ENCODE results near the gene ATP4A.

Gene ATP4A

DNA sequence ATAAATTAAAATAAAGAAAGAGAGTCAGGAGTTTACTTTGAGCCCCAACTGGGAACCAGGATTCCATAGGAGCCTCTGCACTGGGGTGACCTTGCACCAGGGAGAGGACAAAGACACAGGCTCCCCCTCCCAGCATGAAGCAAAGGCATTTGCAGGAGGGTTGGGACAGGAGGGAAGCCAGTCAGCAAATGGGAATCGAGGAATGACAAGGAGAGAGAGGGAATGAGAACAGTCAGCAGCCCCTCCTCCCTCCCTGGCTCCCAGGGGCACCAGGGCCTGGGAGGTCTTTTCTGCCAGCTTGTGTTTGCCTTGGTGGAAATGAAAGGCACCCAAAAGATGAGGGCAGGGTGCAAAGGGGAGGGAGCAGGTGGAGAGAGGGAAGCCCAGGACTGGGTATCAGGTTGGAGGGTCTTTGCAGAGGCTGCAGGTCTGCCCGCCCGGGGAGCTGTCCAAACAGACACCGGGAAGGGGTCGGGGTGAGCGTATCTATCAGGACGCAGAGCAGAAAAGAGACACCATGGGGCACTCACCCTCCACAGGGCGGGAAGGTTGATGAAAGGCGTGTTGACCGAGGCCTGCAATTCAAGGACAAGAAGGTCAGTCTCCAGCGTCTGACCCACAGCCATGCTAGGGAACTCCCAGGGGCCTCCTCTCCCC, 39.1 kb downstream of the ATP4A start:
- DNase-seq = no peak

DNA sequence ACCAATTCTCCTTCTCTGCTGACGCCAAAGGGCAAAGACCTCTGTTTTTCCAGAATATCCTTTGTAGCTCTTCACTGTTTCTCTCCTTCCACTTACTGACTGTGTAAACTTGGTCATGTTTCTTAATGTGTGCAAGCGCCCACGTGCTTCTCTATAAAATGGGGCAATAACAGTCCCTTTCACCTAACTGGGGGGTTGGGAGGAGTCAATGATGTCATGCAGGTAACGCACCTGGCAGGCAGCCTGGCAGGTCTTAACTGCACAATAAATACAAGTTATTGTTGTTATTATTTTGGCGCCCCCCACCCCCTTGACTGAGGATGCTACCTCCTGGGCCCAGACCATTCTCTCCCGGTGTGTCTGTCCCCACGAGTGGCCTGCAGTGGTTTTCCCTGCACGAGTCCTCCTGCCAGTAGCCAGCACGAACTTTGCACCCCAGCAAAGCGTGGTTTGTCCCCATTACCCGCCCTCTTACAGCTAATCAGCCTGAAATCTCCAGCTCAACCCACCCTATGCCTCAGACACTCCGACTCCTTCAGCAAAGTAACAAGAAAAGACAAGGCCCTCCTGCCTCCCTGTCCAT, 40.6 kb downstream of the ATP4A start:
- no peak for DNase-seq

DNA sequence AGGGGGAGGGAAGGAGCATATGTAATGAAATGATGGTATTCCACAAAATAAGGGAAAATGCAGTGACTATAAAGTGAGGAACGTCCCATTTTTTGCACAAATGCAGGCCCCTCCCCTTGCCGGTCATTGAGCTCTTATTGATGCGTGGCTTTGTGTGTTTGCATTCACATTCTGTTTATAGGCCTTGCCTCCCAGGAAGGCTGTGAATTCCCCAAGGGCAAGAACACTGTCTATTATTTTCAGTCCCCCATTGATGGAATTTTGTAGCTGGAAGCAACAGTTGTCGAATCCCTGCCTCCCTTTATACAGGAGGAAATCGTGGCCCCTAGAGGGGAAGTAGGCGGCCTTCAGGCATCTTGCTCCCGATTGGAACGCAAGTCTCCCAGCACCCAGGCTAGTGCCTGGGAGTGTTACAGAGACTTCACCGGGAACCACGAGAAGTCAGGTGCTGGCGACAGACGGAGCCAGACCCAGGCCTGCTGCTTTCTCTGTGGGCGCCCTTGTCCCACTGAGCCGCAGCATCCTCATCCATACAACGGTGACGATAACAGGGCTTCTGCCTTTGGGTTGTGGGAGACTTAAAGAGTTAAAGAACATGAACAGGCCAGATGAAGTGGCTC, 42.2 kb downstream of the ATP4A start:
- no peak for DNase-seq

DNA sequence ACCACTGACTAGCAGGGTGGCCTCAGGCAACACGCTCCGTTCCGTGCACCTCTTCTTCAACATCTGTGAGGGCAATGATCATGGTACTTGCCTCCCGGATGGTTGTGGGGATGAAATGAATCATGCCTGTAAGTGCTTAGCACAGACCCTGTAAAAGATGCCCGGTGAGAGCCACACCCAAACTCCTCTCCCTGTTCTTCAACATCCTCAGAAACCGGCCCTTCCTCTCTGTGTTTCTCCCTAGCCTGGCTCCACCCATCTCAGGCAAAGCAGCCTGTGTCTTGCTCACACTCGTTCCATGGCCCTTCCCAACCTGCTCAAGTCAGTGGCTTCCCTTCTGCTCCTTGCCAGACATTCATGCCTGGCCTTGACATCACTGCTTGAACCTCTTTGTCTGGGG, 44.2 kb downstream of the ATP4A start:
- DNase-seq = peak; percentile 32

DNA sequence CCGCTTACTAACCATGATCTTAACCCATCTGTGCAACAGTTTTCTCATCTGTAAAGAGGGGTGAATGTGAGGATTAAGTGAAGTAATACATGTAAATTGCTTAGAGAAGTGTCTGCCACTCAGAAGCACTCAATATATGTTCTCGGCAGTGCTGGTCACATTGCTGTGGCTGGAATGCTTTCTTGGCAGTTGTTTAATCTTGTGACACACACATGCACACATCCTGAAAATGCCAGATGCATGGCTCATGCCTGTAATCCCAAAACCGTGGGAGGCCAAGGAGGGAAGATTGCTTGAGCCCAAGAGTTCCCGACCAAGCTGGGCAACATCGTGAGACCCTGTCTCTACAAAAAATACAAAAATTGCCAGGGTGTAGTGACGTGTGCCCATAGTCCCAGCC, 45.1 kb downstream of the ATP4A start:
- peak; percentile 97 for DNase-seq

- no peak for DNase-seq
Observed at GRCh38 chr19:35517342-35517741, 46.1 kb downstream of the ATP4A start.

- DNase-seq = no peak
Observed at GRCh38 chr19:35516310-35516709, 47.1 kb downstream of the ATP4A start.

DNA sequence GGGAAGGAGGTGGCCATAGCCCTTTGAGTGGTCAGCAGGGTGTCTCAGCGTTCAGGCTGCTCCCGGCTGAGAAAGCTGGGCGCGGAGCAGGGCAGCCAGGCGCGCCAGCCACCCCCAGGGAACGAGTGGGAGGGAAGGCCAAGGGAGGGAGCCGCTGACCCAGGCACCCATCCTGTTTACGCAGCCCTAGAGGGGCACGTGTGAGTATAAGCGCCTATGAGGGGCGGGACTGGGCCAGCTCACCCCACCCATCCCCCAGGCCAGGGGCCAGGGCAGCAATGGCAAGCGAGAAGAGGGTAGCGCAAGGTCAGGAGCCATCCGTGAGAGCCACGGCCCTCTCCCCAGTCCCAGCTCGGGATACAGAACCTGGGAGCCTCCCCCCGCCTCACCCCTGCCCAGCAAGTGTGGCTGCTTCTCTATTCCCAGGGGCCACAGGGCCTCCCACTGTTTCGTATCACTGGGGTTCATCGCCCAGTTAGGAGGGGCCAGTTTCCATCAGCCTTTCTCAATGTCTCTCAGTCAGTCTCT, 49.1 kb downstream of the ATP4A start:
- DNase-seq = peak; percentile 8

GRCh38 chr19:35513628-35514281, 49.7 kb downstream of the ATP4A start, which contains the start of gene DMKN:
TSS of gene DMKN (minus strand) at chr19:35513649. CDS start at chr19:35513475, 174 bp downstream.
- DNase-seq = peak; percentile 40

DNA sequence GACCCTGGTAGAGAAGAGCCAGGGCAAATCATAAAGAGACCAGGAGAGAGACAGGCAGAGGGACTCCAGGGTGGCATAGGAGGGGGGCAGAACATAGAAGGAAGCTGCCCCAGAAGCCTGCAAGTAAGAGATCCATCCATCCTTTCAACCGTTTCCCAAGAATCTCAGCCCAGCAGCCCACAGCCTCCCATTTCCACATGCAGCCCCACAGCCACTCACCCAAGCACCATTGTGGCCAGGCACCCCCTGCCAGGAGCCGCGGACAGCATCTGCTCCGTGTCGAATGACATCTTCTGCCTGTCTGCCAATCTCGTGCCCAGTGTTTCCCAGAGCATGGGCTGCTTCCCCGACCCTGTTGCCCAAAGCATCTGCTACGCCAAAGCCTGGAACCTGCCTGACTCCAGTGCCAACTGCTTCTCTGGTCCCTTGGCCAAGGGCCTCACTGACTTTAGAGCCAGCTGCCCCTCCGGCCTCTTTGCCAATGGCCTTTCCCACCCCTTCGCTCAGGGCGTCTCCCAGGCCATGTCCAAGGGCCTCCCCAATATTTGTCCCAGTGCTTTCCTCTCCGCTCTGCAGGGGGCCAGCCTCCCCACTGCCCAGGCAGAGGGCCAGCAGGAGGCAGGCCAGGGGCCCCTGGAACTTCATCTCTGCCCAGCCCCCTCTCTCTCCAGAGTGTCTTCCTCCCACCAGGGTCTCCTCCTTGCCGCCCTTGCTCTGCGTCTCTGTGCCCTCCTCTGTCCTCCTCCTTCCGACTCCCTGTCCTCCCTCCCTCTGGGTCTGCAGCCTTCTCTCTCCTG, 50.4 kb downstream of the ATP4A start:
- DNase-seq = no peak

DNA sequence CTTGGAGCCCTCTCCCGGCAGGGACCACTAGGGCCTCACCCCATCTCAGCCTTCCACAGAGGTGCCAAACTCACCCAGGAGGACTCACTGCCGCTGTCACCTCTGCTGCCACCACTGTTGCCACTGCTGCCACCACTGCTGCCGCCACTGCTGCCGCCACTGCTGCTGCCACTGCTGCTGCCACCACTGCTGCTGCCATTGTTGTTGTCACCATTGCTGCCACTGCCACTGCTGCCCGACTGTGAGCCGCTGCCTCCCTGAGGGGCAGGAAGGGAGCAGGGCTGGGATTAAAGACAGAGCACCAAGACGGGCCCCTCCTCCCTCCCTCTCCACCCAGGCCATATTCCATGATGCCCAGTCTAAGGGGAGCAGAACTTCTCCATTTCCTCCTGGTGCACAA, 52.1 kb downstream of the ATP4A start:
- no peak for DNase-seq

- no peak for DNase-seq
Observed at GRCh38 chr19:35510626-35510964, 52.9 kb downstream of the ATP4A start.

DNA sequence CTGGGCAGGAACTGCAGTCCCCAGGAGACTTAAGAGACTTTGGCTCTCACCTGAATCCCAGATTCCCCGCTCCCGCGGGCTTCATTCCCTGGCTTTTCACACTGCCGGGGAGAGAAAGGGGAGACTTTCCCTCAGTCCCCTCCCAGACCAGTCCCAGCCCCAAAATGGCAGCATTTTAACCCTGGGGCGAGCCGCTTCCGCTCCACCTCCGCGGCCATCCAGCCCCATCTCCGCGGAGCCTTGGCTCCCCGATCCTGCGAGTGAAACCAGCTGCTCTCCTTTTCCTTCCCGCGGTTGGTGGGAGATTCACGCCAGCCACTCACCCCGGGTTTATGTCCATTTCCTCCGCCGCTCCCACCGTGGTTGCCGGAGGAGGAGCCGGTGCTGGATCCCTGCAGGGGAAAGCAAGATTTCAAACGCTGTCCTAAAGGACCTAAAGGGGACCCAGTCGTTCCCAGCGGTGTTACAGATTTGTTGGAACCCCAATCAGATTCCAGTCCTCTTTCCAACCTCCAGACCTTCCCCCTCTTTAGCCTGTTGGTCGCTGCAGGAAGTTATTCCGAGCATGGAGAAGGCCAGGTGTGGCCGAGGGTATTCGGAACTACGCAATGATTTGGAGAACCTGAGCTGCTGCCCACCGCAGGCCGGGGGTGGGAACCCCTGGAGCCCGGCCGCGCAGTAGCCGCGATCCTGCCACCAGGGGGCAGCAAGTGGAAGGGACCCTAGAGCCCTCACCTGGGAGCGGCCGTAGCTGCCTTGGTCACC, 53.4 kb downstream of the ATP4A start:
- DNase-seq = peak; percentile 44

DNA sequence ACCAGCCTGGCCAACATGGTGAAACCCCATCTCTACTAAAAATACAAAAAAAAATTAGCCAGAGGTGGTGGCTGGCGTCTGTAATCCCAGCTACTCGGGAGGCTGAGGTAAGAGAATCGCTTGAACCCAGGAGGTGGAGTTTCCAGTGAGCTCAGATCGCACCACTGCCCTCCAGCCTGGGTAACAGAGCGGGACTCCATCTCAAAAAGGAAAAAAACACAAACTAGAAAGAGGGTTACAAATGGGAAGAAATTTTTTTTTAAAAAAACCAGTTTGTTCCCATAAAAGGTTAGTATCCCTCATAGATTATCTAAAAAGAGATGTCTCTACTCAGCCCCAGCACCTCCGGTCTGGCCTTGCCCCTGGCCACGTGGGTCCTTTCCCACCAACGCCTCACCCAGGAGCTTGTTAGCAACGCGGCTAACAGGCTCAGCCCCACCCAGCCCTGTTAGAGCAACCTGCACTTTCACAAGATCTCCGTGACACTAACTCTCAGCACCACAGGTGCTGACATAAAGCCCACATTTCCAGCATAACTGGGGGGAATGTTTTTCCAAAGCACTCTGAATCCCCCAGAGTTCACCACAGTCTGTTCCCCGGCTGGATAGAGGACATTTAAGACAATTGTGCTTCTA, 54.3 kb downstream of the ATP4A start:
- DNase-seq = no peak

DNA sequence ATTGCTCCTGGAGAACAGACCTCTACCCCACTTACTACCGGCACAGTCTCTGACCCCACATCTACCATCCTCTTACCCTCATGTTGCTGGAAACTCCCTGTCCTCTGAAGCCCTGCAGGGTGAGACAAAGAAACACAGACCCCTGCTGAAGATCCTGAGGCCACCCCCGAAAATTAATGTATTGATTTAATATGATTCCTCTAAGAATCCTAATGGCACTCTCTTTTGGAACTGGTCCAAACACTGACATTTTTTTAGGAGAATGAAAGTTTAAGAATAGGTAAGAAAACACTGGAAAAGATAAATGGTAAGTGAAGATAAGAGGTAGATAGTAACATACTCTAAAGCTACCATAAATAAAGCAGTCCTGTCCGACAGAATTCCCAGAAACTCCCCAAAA, 55.3 kb downstream of the ATP4A start:
- no peak for DNase-seq

GRCh38 chr19:35507561-35507960, 55.9 kb downstream of the ATP4A start:
- DNase-seq = no peak

- DNase-seq = no peak
Observed at GRCh38 chr19:35506011-35506410, 57.4 kb downstream of the ATP4A start.

DNA sequence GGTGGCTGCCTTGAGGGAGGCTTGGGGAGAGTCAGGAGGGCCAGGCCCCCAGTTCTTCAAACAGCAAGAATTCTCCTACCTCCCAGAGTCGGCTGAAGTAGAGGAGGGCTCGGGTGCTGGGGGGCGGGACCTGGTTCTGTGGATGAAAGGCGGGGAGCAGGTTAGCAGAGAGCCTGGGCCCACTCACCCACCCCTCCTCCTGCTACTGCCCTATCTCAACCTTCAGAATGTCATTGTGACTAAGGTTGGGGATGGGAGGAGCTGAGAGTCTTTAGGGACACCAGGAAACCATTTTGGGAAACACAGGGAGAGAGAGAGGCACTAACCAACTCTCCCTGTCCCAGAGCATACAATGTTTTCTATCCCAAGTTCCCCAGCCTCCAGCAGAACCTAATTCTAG, 60.7 kb downstream of the ATP4A start:
- DNase-seq = no peak

DNA sequence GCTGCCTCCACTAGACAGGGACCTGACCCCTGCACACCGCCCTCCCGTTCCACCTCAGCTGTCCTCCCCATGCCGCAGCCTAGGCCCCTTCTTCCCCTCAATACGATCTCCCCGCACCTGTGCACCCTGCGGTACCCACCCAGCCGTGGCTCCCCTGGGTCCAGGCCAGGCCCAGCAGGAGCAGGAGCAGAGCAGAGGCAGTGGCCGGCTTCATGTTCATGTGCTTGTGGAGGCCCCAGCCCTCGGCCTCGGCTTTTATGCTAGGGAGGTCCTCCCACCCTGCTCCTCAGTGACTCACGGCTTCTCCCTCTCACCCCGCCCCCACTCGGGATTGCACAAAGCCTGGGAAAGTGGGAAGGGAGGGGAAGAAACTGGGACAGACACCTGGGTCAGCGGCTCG, 61.8 kb downstream of the ATP4A start:
- no peak for DNase-seq

DNA sequence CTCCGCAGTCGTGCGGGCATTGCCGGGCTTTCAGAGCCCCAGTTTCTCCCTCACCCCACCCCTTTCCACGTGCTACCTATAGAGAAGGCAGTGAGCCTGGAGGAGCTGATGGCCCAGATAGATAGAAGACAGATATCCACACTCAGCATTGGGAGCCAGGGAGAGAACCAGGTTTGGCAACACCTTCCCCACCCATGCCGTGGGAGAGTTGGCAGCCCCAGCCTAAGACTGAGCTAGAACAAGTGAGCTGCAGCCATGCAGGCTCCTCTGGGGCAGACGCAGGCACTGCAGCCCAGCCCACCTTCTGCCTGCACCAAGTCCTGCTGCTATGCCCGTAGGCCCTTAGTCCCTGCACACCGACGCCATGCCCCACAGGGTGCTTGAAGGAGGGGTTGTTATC, 62.8 kb downstream of the ATP4A start:
- no peak for DNase-seq
